IPS-NIHi7 (cell line): ENCODE data around the gene SPACDR.

Experiments used
- DNase-seq: peaks from one replicate; pipeline ENCODE4 v3.0.0; 2012; ENCODE audit warnings: mixed read lengths; ENCODE audit errors: extremely low spot score

Gene SPACDR

GRCh38 chr7:100485471-100485876 lies 21.4 kb upstream of the SPACDR start:
- peak; percentile 31 for DNase-seq

GRCh38 chr7:100484673-100485045 lies 20.6 kb upstream of the SPACDR start:
- no peak for DNase-seq

GRCh38 chr7:100483722-100484672 lies 19.9 kb upstream of the SPACDR start, which contains the start of gene NYAP1:
Gene NYAP1, plus strand, starts transcription at chr7:100483927. Its CDS starts 1,385 bp downstream, at chr7:100485312.
- DNase-seq, result peak; percentile 73

GRCh38 chr7:100483090-100483721 lies 19.1 kb upstream of the SPACDR start:
- peak; percentile 78 for DNase-seq

- DNase-seq, result no peak
Observed at GRCh38 chr7:100482728-100483089, 18.6 kb upstream of the SPACDR start.

GRCh38 chr7:100481466-100481865 lies 17.4 kb upstream of the SPACDR start:
- DNase-seq, result no peak

- peak; percentile 91 for DNase-seq
Observed at GRCh38 chr7:100478958-100479660, 15.0 kb upstream of the SPACDR start, which contains the start of gene TSC22D4. Gene TSC22D4, minus strand, starts transcription at chr7:100479214. Its CDS starts 1,176 bp downstream, at chr7:100478038.

GRCh38 chr7:100477871-100478267 lies 13.8 kb upstream of the SPACDR start:
- no peak for DNase-seq

- DNase-seq, result no peak
Observed at GRCh38 chr7:100476903-100477870, 13.1 kb upstream of the SPACDR start.

- no peak for DNase-seq
Observed at GRCh38 chr7:100476101-100476780, 12.2 kb upstream of the SPACDR start.

GRCh38 chr7:100475549-100475948 lies 11.5 kb upstream of the SPACDR start:
- no peak for DNase-seq

GRCh38 chr7:100472854-100473499 lies 8.9 kb upstream of the SPACDR start:
- DNase-seq, result no peak

- no peak for DNase-seq
Observed at GRCh38 chr7:100472121-100472851, 8.2 kb upstream of the SPACDR start.

- DNase-seq, result no peak
Observed at GRCh38 chr7:100471021-100471420, 7.0 kb upstream of the SPACDR start.

GRCh38 chr7:100469227-100470044 lies 5.4 kb upstream of the SPACDR start:
- peak; percentile 93 for DNase-seq

GRCh38 chr7:100467638-100468373 lies 3.7 kb upstream of the SPACDR start:
- no peak for DNase-seq
